GM19240 (cell line): ENCODE data around the gene ZNF776.
"Not testable (repeated sequence)": the region's sequence is repeated elsewhere in the genome, so short reads cannot be mapped to it uniquely, and the experiment has no call there.

Experiments
- DNase-seq: peaks from one replicate; pipeline ENCODE4 v3.0.0; 2011; ENCODE audit warnings: low spot score; ENCODE audit not compliant: insufficient read length

ZNF776 gene

GRCh38 chr19:57746580-57747471 is at the start of gene ZNF776:
ZNF776 (plus strand) TSS chr19:57746815; CDS start chr19:57747059, 244 bp downstream.
- peak; percentile 90 for DNase-seq

- no peak for DNase-seq
These were observed 45.0 kb upstream of the ZNF776 start for GRCh38 chr19:57701625-57702024.

- no peak for DNase-seq
These were observed 40.3 kb upstream of the ZNF776 start for GRCh38 chr19:57706346-57706745.

- DNase-seq = peak; percentile 28
These were observed 37.8 kb upstream of the ZNF776 start, which contains the start of gene ZNF154 for GRCh38 chr19:57708641-57709361. ZNF154 (minus strand) TSS chr19:57709204; CDS start chr19:57708971, 233 bp downstream.

GRCh38 chr19:57709616-57710015 is 37.0 kb upstream of the ZNF776 start:
- no peak for DNase-seq

GRCh38 chr19:57712222-57712621 is 34.4 kb upstream of the ZNF776 start:
- no peak for DNase-seq

- DNase-seq = no peak
These were observed 27.2 kb upstream of the ZNF776 start for GRCh38 chr19:57719424-57719823.

- DNase-seq = no peak
These were observed 26.6 kb upstream of the ZNF776 start for GRCh38 chr19:57719901-57720519.

GRCh38 chr19:57720878-57721277 is 25.7 kb upstream of the ZNF776 start:
- no peak for DNase-seq

- DNase-seq = not testable (repeated sequence)
These were observed 8.3 kb upstream of the ZNF776 start for GRCh38 chr19:57738320-57738719.

GRCh38 chr19:57738770-57739169 is 7.8 kb upstream of the ZNF776 start:
- DNase-seq = not testable (repeated sequence)

GRCh38 chr19:57747472-57747807 is 825 bp downstream of the ZNF776 start:
- DNase-seq = no peak

GRCh38 chr19:57748029-57748428 is 1.4 kb downstream of the ZNF776 start:
- DNase-seq = no peak

- no peak for DNase-seq
These were observed 7.6 kb downstream of the ZNF776 start for GRCh38 chr19:57754091-57754673.

GRCh38 chr19:57755031-57755430 is 8.4 kb downstream of the ZNF776 start:
- no peak for DNase-seq

- no peak for DNase-seq
These were observed 11.3 kb downstream of the ZNF776 start for GRCh38 chr19:57757941-57758340.

GRCh38 chr19:57759096-57759495 is 12.5 kb downstream of the ZNF776 start:
- no peak for DNase-seq

GRCh38 chr19:57769345-57770131 is 22.9 kb downstream of the ZNF776 start, which contains the start of gene ZNF586:
ZNF586 (plus strand) TSS chr19:57769676; CDS start chr19:57769843, 167 bp downstream.
- peak; percentile 87 for DNase-seq

GRCh38 chr19:57771417-57771816 is 24.8 kb downstream of the ZNF776 start:
- no peak for DNase-seq

GRCh38 chr19:57773488-57773887 is 26.9 kb downstream of the ZNF776 start:
- no peak for DNase-seq
